Thymus (tissue), 11 donors: ENCODE results near the gene TEKTIP1. TPM values are rescaled to one million over a fixed set of nuclear protein-coding genes. Genes with fewer than 3 reads are reported as not detected.
"Not testable (repeated sequence)": the region's sequence is repeated elsewhere in the genome, so short reads cannot be mapped to it uniquely, and the experiment has no call there.

Source experiments
- DNase-seq, 9 donors: peaks; one replicate each; pipeline ENCODE4 v3.0.0-alpha.2; 2013; ENCODE audit warnings: low spot score in 9 of 9, low read depth in 6 of 9, missing footprints in 1 of 9
- H3K27ac ChIP-seq, 2 donors: one replicate each; pipeline ENCODE4 v1.5.1; 2013; ENCODE audit warnings: control low read depth in 1 of 2, low read depth in 1 of 2, low read length in 1 of 2, mild to moderate bottlenecking in 1 of 2, moderate library complexity in 1 of 2
- H3K27me3 ChIP-seq, 2 donors: one replicate each; pipeline ENCODE4 v1.5.1; 2013; ENCODE audit warnings: low read length in 1 of 2; ENCODE audit not compliant: control insufficient read depth in 2 of 2, insufficient read depth in 1 of 2
- H3K36me3 ChIP-seq, 2 donors: one replicate each; pipeline ENCODE4 v1.5.1; 2013; ENCODE audit warnings: low read length in 1 of 2, mild to moderate bottlenecking in 1 of 2, moderate library complexity in 1 of 2; ENCODE audit not compliant: control insufficient read depth in 2 of 2, insufficient read depth in 2 of 2
- H3K4me1 ChIP-seq, 2 donors: one replicate each; pipeline ENCODE4 v1.5.1; 2013; ENCODE audit warnings: low read length in 2 of 2; ENCODE audit not compliant: control insufficient read depth in 2 of 2, insufficient read depth in 2 of 2
- H3K4me3 ChIP-seq, 2 donors: one replicate each; pipeline ENCODE4 v1.5.1; 2013; ENCODE audit warnings: low read length in 2 of 2, control low read depth in 1 of 2, mild to moderate bottlenecking in 1 of 2
- H3K9me3 ChIP-seq, 2 donors: one replicate each; pipeline ENCODE4 v1.5.1; 2013; ENCODE audit warnings: low read length in 1 of 2, mild to moderate bottlenecking in 1 of 2; ENCODE audit not compliant: control insufficient read depth in 2 of 2, insufficient read depth in 1 of 2
- WGBS: extraction: QIAGEN DNeasy Blood & Tissue Kit; methylation state at CpG from one replicate; pipeline ENCODE4 v1.1.7; 2013; 5-methylcytosine and 5-hydroxymethylcytosine counted together
- polyA plus RNA-seq: library from polyadenylated mRNA; stranded (reverse); fragments of 200-250 nt; gene quantifications from one replicate; pipeline ENCODE4 v1.2.3, GENCODE V29; 2013
- total RNA-seq: library from RNA; stranded (reverse); fragments of 120-200 nt; gene quantifications from one replicate; pipeline ENCODE4 v1.2.4, GENCODE V29; 2013
- donor health status: healthy.

The TEKTIP1 gene
- total and polyA plus RNA-seq, 2 donors, result 0.61 to 4.9 TPM

- Histone ChIP-seq H3K36me3 (peaks cover 11 to 34% of the 10 kb centered on the region in 2 donors), H3K27me3 (peaks cover 8 to 16% of the 10 kb centered on the region in 2 donors), H3K4me3 (no peak overlapping the region), H3K27ac (no peak overlapping the region), H3K4me1 (peaks cover 0 to 9% of the 10 kb centered on the region in 2 donors), H3K9me3 (no peaks in the 10 kb centered on the region)
- 86% methylated on average over 11 of the region's 11 CpGs for WGBS
- no peak for DNase-seq
These were observed 41.4 kb downstream of the TEKTIP1 start for GRCh38 chr19:3580156-3580934.

- H3K4me1 ChIP-seq, H3K4me3 ChIP-seq, H3K9me3 ChIP-seq, H3K27ac ChIP-seq, DNase-seq: not testable (repeated sequence)
- WGBS, result 88% methylated on average over 4 of the region's 4 CpGs
- H3K27me3 ChIP-seq, result peaks cover 14 to 31% of the 10 kb centered on the region in 2 donors
- peaks cover 0 to 20% of the 10 kb centered on the region in 2 donors for H3K36me3 ChIP-seq
These were observed 42.8 kb downstream of the TEKTIP1 start for GRCh38 chr19:3581792-3582191.

- 98% methylated on average over 15 of the region's 15 CpGs for WGBS
- DNase-seq, H3K9me3 ChIP-seq: not testable (repeated sequence)
These were observed 45.2 kb downstream of the TEKTIP1 start for GRCh38 chr19:3584036-3584802.

DNA sequence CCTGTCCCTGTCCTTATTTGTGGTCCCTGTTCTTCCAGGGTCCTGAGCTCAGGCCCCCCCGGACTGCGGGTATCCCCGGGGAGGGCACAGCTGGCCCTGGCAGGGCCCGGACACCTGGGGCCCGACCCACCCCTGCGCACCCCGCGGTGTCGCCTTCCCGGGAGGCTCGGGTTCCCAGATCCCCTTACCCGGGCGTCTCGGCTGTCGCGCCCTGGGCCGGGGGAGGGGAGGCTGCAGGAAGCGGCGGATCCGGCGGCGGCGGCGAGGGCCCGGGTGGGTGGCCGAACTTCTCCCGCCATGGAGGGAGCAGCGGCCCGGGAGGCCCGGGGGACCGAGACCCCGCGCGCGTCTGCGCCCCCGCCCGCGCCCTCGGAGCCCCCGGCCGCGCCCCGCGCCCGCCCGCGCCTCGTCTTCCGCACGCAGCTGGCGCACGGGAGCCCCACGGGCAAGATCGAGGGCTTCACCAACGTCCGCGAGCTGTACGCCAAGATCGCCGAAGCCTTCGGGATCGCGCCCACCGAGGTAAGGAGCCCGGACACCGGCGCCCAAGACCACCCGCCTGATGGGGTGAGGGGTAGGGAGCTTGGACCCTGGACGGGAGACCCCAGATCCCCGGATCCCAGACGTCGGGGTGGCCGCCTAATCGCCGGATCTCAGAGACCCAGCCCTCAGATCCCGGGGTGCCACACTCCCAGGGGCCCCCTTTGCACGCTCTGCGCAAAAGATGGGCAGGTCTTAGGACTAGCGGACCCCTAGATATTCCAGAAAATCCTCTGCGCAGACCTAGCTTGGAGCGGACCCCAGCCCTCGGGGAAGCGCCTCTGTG is 46.5 kb downstream of the TEKTIP1 start, which contains the start of gene GIPC3:
Gene GIPC3 (plus strand): TSS at position 178 of the 826 bp plus-strand sequence. CDS start 120 bp downstream, at position 298.
- H3K36me3 ChIP-seq, result no peaks in the 10 kb centered on the region
- peaks cover 0 to 15% of the 10 kb centered on the region in 2 donors for H3K9me3 ChIP-seq
- H3K4me3 ChIP-seq, result peak within 1 kb of the TSS in 1 of 2 donors; percentile 42
- DNase-seq, result no peak
- H3K4me1 ChIP-seq, result peaks cover 3 to 5% of the 10 kb centered on the region in 2 donors
- no peak within 1 kb of the TSS for H3K27ac ChIP-seq
- H3K27me3 ChIP-seq, result peaks cover 14 to 34% of the 10 kb centered on the region in 2 donors
- 2% methylated on average over 84 of the region's 84 CpGs for WGBS

More at GRCh38 chr19:3584036-3584802, 45.2 kb downstream of the TEKTIP1 start:
- H3K4me1 ChIP-seq, H3K27ac ChIP-seq, H3K36me3 ChIP-seq, H3K4me3 ChIP-seq: not testable (repeated sequence)
- peaks cover 14 to 34% of the 10 kb centered on the region in 2 donors for H3K27me3 ChIP-seq

DNA sequence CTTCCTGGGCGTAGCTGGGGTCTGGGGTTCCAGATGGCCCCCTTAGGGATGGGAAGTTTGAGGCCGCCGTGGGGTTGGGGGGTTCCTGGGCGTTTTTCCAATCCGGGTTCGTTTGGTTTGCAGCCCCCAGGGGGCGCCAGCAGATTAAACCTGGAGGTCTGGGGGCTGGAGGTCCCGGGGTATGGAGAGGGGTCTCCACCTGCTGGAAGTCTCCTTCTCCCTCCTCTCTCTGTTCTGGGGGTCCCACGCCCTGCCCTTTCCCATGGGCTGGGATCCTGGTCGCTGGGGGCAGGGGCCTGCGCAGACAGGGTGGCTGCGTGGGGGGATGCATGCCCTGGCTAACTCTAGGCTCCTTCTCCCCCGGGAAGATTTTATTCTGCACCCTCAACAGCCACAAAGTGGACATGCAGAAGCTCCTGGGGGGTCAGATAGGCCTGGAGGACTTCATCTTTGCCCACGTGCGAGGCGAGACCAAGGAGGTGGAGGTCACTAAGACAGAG is 47.2 kb downstream of the TEKTIP1 start:
- Histone ChIP-seq H3K9me3 (peaks cover 0 to 22% of the 10 kb centered on the region in 2 donors), H3K4me1 (peaks cover 3 to 5% of the 10 kb centered on the region in 2 donors), H3K27ac (no peak overlapping the region), H3K27me3 (peaks cover 14 to 34% of the 10 kb centered on the region in 2 donors), H3K4me3 (peak overlapping the region in 1 of 2 donors; percentile 42), H3K36me3 (no peaks in the 10 kb centered on the region)
- peak in 2 of 9 donors; percentile 44 to 52 for DNase-seq
- WGBS, result 34% methylated on average over 16 of the region's 16 CpGs

DNA sequence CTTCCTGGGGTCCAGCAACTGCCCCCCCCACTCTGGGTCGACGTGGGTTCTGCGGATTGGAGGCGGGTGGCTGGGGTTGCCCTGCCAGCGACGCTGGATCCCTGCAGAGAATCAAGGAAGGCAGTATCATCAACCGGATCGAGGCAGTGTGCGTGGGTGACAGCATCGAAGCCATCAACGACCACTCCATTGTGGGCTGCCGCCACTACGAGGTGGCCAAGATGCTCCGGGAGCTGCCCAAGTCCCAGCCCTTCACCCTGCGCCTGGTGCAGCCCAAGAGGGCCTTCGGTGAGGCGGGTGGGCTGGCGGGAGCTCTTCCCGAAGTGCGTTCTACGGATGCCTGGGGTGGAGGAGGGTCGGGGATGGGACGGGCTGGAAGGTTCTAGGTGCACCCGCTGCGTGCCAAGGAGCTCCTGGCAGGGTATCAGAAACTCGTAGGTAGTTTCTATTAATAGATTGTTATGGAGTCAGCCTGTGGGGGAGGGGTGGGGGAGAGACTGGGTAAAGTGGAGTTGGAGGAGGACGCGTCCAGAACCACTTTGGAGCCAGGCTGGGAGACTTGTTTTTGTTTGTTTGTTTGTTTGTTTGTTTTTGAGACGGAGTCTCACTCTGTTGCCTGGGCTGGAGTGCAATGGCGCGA is 47.9 kb downstream of the TEKTIP1 start:
- no peak for DNase-seq
- no peak overlapping the region for H3K27ac ChIP-seq
- WGBS, result 91% methylated on average over 31 of the region's 31 CpGs
- no peaks in the 10 kb centered on the region for H3K36me3 ChIP-seq
- H3K27me3 ChIP-seq, result peaks cover 14 to 34% of the 10 kb centered on the region in 2 donors
- peaks cover 3 to 5% of the 10 kb centered on the region in 2 donors for H3K4me1 ChIP-seq
- H3K9me3 ChIP-seq, result peaks cover 0 to 28% of the 10 kb centered on the region in 2 donors
- H3K4me3 ChIP-seq, result no peak overlapping the region

GRCh38 chr19:3589439-3589838 is 50.5 kb downstream of the TEKTIP1 start:
- H3K27ac ChIP-seq, result no peak overlapping the region
- WGBS, result 97% methylated on average over 11 of the region's 11 CpGs
- H3K27me3 ChIP-seq, result peaks cover 14 to 31% of the 10 kb centered on the region in 2 donors

GRCh38 chr19:3589949-3590348 is 51.0 kb downstream of the TEKTIP1 start:
- Histone ChIP-seq H3K36me3 (no peaks in the 10 kb centered on the region), H3K9me3 (peaks cover 0 to 36% of the 10 kb centered on the region in 2 donors), H3K4me1 (peaks cover 3 to 5% of the 10 kb centered on the region in 2 donors), H3K27ac (no peak overlapping the region), H3K27me3 (peaks cover 10 to 26% of the 10 kb centered on the region in 2 donors), H3K4me3 (no peak overlapping the region)
- no peak for DNase-seq
- 98% methylated on average over 22 of the region's 22 CpGs for WGBS

More at GRCh38 chr19:3589439-3589838, 50.5 kb downstream of the TEKTIP1 start:
- Histone ChIP-seq H3K36me3 (no peaks in the 10 kb centered on the region), H3K4me3 (no peak overlapping the region), H3K4me1 (peaks cover 3 to 5% of the 10 kb centered on the region in 2 donors), H3K9me3 (peaks cover 0 to 36% of the 10 kb centered on the region in 2 donors)
- no peak for DNase-seq
